NCI-H1105 (cell line): ENCODE measurements around the gene TTI1.
"Not testable (repeated sequence)": the region's sequence is repeated elsewhere in the genome, so short reads cannot be mapped to it uniquely, and the experiment has no call there.

Experiments used
- DNase-seq: peaks from one replicate; lab custom pipeline; 2025; lab: John Stamatoyannopoulos, UW

The TTI1 gene

GRCh38 chr20:38009416-38009815, 23.8 kb downstream of the TTI1 start:
- DNase-seq = not testable (repeated sequence)

DNA sequence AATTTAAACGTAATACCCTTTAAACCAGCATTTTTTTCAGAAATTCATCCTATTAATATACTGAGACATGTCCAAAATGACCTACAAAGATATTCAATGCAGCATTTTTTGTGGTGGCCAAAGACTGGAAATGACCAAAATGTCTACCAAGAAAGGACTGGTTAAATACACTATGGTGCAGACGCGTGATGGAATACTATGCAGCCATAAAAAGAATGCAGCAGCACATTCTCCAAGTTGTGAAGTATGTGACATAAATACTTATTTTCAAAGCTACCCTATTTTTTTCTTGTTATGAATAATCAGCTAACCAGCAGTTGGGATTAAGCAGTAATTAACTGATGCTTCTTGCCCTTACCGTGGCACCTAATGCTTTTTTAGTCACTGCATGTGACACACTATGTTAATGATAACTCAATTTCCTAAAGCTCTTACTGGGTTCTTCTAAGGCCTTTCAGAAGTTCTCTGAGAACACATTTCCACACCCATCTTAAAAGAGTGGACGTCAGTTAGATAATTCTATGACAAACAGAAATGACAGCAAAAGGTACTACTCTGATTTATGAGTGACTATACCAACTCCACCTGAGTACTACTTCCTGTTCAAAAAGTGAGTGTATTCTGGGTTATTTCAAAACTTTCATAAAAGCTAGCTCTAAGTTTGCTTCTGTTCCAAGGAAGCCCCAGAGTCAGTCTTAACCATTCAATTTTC, 24.9 kb downstream of the TTI1 start:
- no peak for DNase-seq

- DNase-seq = no peak
Measured at GRCh38 chr20:38007526-38007925, 25.7 kb downstream of the TTI1 start.

- DNase-seq = no peak
Measured at GRCh38 chr20:38005903-38006302, 27.4 kb downstream of the TTI1 start.

DNA sequence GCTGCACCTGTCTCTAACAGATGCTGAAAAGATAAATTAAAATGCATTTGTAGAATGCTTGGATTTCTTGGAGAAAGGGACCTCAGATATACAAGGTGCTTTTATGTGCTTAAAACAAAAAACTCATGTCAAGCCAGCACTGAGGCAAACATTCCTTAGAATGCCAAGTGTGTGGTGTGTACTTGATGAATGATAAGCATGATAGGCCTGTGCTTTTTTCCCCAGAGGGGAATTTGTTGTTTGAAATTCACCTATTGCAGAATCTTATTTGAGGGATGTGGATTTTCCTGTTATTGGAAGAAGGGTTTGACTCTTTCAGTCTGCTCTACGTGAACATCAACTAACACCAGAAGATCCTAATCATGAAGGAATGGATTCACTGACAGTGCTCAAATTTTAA, 28.8 kb downstream of the TTI1 start:
- DNase-seq = no peak

GRCh38 chr20:38002422-38002821, 30.8 kb downstream of the TTI1 start:
- no peak for DNase-seq

- DNase-seq = no peak
Measured at GRCh38 chr20:38001981-38002380, 31.3 kb downstream of the TTI1 start.

DNA sequence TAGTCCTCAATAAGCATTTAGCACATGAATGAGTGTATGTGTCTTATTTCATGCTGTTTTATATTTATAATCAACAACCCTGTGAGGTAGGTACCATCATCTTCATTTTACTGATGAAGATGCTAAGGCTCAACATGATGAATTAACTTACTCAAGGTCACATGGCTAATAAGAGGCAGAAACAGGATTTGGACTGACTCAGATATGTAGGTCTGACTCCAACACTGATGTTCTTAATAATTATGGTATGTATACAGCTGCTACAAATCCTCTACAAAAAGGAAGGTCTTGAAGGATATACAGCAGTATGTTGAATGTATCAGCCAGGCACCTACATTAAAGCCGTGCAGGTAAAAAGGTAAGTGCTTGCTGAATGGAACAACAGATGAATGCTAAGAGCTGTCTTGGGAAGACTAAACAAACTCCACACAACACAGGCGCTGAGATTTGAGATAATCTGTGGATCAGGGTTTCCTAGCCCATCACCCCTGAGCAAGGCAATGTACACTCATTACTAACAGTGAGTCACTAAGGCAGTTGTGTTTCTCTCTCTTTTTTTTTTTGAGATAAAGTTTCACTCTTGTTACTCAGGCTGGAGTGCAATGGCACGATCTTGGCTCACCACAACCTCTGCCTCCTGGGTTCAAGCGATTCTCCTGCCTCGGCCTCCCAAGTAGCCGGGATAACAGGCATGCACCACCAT, 31.9 kb downstream of the TTI1 start:
- no peak for DNase-seq

GRCh38 chr20:38000293-38000692, 33.0 kb downstream of the TTI1 start:
- no peak for DNase-seq

DNA sequence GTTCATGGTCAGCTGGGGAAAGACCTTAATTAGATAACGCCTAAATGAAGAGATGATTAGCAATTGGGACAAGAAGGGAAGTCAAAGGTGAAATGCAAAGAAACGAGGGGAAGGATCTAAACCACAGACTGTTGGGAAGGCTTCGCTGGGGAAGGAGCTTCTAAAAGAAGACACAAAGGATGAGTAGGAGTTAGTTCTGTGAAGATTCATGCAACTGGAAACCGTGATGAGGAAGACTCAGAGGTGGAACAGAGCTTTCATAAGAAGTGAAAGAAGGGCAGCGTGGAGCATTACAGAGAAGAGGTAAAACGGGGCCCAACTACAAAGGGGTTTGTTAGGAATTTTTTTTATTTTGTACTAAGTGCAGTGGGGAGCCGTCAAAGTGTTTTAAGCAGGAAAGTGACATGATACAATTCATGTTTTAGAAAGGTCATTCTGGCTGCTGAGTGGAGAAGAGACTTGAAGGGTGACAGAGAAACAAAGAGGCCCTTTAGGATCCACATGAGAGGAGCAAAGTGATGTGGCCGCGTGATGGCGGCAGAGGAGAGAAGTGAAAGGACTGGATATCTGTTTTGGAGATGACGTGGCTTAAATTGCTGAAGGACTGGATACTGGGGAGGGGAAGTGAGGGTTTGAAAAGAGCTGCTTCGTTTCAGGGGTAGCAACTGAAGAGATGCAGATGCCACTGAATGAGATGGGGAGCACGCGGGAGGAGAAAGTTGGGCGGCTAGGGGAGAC, 33.6 kb downstream of the TTI1 start:
- no peak for DNase-seq

DNA sequence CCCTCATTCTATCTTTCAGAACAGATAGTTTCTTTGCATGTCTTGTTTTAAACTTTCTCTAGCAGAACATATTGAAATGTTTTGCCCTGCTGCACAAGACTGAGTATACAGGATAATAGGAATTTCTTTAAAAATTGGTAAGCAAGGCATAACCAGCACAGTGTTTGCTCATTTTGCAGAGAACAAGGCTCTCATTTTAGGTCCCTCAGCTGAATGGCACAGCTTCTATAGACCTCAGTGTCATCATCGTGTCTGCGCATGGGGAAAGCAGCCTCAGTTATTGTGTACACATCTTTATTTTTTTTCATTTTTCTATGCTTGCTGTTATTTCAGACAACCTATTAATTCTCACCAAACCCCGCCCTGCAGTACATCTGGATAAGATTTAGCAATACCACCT, 35.7 kb downstream of the TTI1 start:
- DNase-seq = no peak

DNA sequence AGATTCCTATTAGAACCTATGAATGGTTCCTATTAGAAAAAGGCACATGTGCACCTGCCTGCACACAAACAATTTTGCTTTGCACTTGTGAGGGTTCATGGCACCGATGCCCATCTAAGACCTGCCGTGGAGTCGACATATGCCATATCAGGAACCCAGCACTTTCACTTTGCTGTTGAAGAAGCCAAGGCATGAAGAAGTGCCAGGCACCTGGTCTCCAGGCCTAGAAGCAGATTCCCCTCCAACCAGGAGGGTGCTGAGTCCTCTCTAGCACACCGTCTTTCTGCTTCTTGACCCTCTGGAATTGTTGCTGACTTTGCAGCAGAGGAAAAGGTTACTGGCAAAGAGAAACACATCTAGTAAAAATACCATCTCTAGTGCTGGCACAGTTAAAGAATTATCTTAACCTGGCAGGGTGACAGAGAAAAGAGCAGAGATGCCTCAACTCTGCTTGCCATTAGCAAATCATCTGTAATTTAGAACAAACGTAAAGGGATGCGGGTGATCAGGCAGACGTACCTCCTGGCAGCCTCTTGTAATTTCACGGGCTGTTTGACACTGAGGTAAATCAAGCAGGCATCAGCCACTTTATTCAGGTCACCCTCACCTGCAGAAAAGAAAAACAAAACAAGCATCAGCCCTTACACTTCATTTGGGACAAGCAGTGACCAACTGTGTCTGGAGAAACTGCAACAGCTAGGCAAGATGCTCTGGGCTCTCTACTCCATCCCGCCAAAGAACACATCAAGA, 37.2 kb downstream of the TTI1 start:
- no peak for DNase-seq

GRCh38 chr20:37994512-37994911, 38.7 kb downstream of the TTI1 start:
- no peak for DNase-seq

DNA sequence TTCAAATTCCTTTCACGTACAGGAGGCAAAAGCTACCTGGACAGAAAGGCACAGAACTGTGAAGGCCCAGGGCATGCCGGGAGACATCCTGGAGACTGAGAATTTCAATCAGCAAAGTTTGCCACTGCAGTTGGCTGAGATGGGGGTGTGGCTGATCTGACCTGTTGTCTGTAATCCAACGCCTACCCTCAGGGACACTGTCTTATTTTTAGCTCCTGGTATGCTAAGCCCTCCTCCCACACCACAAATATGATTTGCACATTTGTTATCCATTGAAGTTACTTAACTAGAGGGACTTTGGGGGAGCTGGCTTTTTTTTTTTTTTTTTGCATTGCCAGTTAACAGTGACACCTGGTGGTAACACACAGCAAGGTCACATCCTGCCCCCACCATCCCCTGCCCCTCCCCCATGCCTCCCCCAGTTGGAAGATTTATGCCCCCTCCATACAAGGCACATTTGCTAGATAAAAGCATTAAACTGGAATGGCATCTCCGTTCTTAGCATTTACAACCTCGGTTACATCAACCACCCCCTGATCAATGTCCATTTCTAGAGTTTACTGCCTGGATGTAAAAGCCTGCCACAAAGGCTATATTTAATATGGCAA, 40.4 kb downstream of the TTI1 start:
- peak; percentile 16 for DNase-seq

- DNase-seq = no peak
Measured at GRCh38 chr20:37991908-37992307, 41.3 kb downstream of the TTI1 start.

GRCh38 chr20:37991157-37991866, 41.9 kb downstream of the TTI1 start:
- no peak for DNase-seq

DNA sequence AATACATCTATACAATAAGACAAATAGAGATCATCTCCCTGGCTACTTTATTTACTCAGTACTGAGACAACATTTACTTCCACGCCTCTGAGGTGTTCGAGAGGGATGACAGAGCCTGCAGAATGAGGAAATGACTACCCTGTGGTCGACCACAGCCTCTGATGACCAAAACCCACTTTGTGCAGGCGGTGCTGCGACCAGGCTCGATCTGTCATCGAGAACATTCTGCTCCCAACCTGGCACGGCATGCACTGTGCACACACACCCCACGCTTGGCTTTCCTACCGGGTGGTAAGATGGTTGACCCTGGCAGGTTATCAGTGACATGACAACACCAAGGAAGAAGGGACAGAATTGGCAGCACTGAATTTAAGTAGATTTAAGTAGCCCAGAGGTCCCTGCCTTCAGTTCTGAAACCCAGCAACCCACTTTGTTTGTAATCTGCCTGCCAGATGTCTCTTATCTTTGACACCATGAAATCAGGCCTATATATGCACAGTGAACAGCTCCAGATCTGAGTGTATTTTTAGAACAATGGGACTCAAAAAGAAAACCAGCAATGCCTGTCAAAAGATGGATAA, 42.6 kb downstream of the TTI1 start:
- DNase-seq = no peak

GRCh38 chr20:37989601-37990295, 43.5 kb downstream of the TTI1 start:
- DNase-seq = no peak

- no peak for DNase-seq
Measured at GRCh38 chr20:37988306-37988954, 44.8 kb downstream of the TTI1 start.
